WTC11 (cell line): ENCODE measurements around the gene CCL4. TPM values are rescaled to one million over a fixed set of nuclear protein-coding genes. Genes with fewer than 3 reads are reported as not detected.

ENCODE experiments used
- ATAC-seq: fragments of 200-7000 bp; cut with Tn5 transposase; 2 replicates; pipeline ENCODE4 v1.10.0; 2021; ENCODE audit warnings: mild to moderate bottlenecking, moderate library complexity
- CTCF ChIA-PET: fragments of 300-600 bp; sonication (Branson Sonifier 250); formaldehyde crosslinking; loops from one replicate; lab custom pipeline; 2021; ENCODE audit warnings: antibody characterized with exemption; lab: Charles Lee
- POLR2A ChIA-PET: fragments of 350-600 bp; sonication (Branson Sonifier 250); formaldehyde crosslinking; loops from one replicate; lab custom pipeline; 2021; ENCODE audit warnings: antibody characterized with exemption; lab: Charles Lee
- DNase-seq: peaks from one replicate; pipeline ENCODE4 v3.0.0; 2021; ENCODE audit warnings: low spot score
- H3K27ac Mint-ChIP-seq: 2 replicates; pipeline ENCODE4 v1.8.0; 2021; ENCODE audit warnings: mixed read lengths
- H3K27me3 Mint-ChIP-seq: 2 replicates; pipeline ENCODE4 v1.8.0; 2021; ENCODE audit warnings: low read depth, mild to moderate bottlenecking, moderate library complexity, mixed read lengths
- H3K36me3 Mint-ChIP-seq: 2 replicates; pipeline ENCODE4 v1.8.0; 2021; ENCODE audit warnings: mixed read lengths
- H3K4me1 Mint-ChIP-seq: 2 replicates; pipeline ENCODE4 v1.8.0; 2022; ENCODE audit warnings: mixed read lengths
- H3K4me3 Mint-ChIP-seq: 2 replicates; pipeline ENCODE4 v1.8.0; 2021; ENCODE audit warnings: mild to moderate bottlenecking, moderate library complexity, mixed read lengths
- H3K9me3 Mint-ChIP-seq: 2 replicates; pipeline ENCODE4 v1.8.0; 2021; ENCODE audit warnings: mixed read lengths
- AR ChIP-seq: fragments of 250-450 bp; sonication (Bioruptor Pico); IDR thresholded peaks from 2 replicates; pipeline ENCODE4 v1.9.0; 2021; ENCODE audit warnings: mild to moderate bottlenecking
- ATF3 ChIP-seq: sonication (generic); formaldehyde crosslinking; conservative IDR thresholded peaks from 2 replicates; pipeline ENCODE4 v1.8.1; 2022; ENCODE audit warnings: mild to moderate bottlenecking, missing genetic modification reagents
- CREM ChIP-seq: sonication (generic); formaldehyde crosslinking; IDR thresholded peaks from 2 replicates; pipeline ENCODE4 v1.8.1; 2022; ENCODE audit warnings: mild to moderate bottlenecking, missing genetic modification reagents, moderate library complexity
- E2F5 ChIP-seq: sonication (generic); formaldehyde crosslinking; IDR thresholded peaks from 2 replicates; pipeline ENCODE4 v1.8.1; 2022; ENCODE audit warnings: mild to moderate bottlenecking, moderate library complexity, missing genetic modification reagents
- FOXK1 ChIP-seq: sonication (generic); formaldehyde crosslinking; IDR thresholded peaks from 2 replicates; pipeline ENCODE4 v1.8.0; 2022; ENCODE audit warnings: mild to moderate bottlenecking, moderate library complexity, missing genetic modification reagents
- GABPB1 ChIP-seq: sonication (generic); formaldehyde crosslinking; IDR thresholded peaks from 2 replicates; pipeline ENCODE4 v1.8.1; 2023; ENCODE audit warnings: mild to moderate bottlenecking, missing genetic modification reagents
- IRF2 ChIP-seq: sonication (generic); formaldehyde crosslinking; IDR thresholded peaks from 2 replicates; pipeline ENCODE4 v1.8.0; 2022; ENCODE audit warnings: low read depth, missing genetic modification reagents, borderline replicate concordance
- MLX ChIP-seq: sonication (generic); formaldehyde crosslinking; IDR thresholded peaks from 2 replicates; pipeline ENCODE4 v1.8.1; 2023; ENCODE audit warnings: mild to moderate bottlenecking, missing genetic modification reagents, moderate library complexity
- NFYB ChIP-seq: sonication (generic); formaldehyde crosslinking; conservative IDR thresholded peaks from 2 replicates; pipeline ENCODE4 v1.8.0; 2022; ENCODE audit warnings: low read depth, missing genetic modification reagents
- NR1H2 ChIP-seq: sonication (generic); formaldehyde crosslinking; IDR thresholded peaks from 2 replicates; pipeline ENCODE4 v1.9.0; 2021; ENCODE audit warnings: mild to moderate bottlenecking, moderate library complexity, missing genetic modification reagents
- NR2C2 ChIP-seq: sonication (generic); formaldehyde crosslinking; IDR thresholded peaks from 2 replicates; pipeline ENCODE4 v1.8.0; 2022; ENCODE audit warnings: mild to moderate bottlenecking, missing genetic modification reagents
- NR3C1 ChIP-seq: sonication (generic); formaldehyde crosslinking; conservative IDR thresholded peaks from 2 replicates; pipeline ENCODE4 v1.8.1; 2023; ENCODE audit warnings: low read depth, mild to moderate bottlenecking, missing genetic modification reagents
- PRRX2 ChIP-seq: fragments of 250-450 bp; sonication (Bioruptor Pico); IDR thresholded peaks from 2 replicates; pipeline ENCODE4 v1.8.0; 2021; ENCODE audit warnings: mild to moderate bottlenecking
- STAT6 ChIP-seq: sonication (generic); formaldehyde crosslinking; conservative IDR thresholded peaks from 2 replicates; pipeline ENCODE4 v1.8.1; 2023; ENCODE audit warnings: mild to moderate bottlenecking, low read depth, missing genetic modification reagents, moderate library complexity
- TEAD4 ChIP-seq: sonication (generic); formaldehyde crosslinking; IDR thresholded peaks from 2 replicates; pipeline ENCODE4 v1.8.0; 2022; ENCODE audit warnings: mild to moderate bottlenecking, missing genetic modification reagents
- USF2 ChIP-seq: sonication (generic); formaldehyde crosslinking; IDR thresholded peaks from 2 replicates; pipeline ENCODE4 v1.8.1; 2023; ENCODE audit warnings: mild to moderate bottlenecking, missing genetic modification reagents, moderate library complexity
- ZNF263 ChIP-seq: sonication (generic); formaldehyde crosslinking; IDR thresholded peaks from 2 replicates; pipeline ENCODE4 v1.8.1; 2022; ENCODE audit warnings: low read depth, mild to moderate bottlenecking, moderate library complexity, missing genetic modification reagents
- ZNF281 ChIP-seq: sonication (generic); formaldehyde crosslinking; IDR thresholded peaks from 2 replicates; pipeline ENCODE4 v1.8.0; 2023; ENCODE audit warnings: mild to moderate bottlenecking, missing genetic modification reagents
- total RNA-seq: library from RNA; stranded (reverse); gene quantifications from 3 replicates; pipeline ENCODE4 v1.2.3, GENCODE V29; 2021

CCL4 gene
- total RNA-seq, 1 experiment from 2014 or later, result 0.48 TPM

GRCh38 chr17:36151891-36152638, 48.4 kb downstream of the CCL4 start:
- no peak for TF ChIP-seq STAT6 (CRISPR knock-in tag)
- no peak for TF ChIP-seq NR1H2 (CRISPR knock-in tag)
- TF ChIP-seq ZNF263 (CRISPR knock-in tag), result no peak
- TF ChIP-seq GABPB1 (CRISPR knock-in tag), result no peak
- no peak for TF ChIP-seq ZNF281 (CRISPR knock-in tag)
- TF ChIP-seq PRRX2 (CRISPR knock-in tag), result no peak
- TF ChIP-seq USF2 (CRISPR knock-in tag), result no peak
- no peak for TF ChIP-seq FOXK1 (CRISPR knock-in tag)
- TF ChIP-seq TEAD4 (CRISPR knock-in tag), result no peak
- no peak for TF ChIP-seq CREM (CRISPR knock-in tag)
- TF ChIP-seq NFYB (CRISPR knock-in tag), result no peak
- TF ChIP-seq ATF3 (CRISPR knock-in tag), result no peak
- no peak for TF ChIP-seq IRF2 (CRISPR knock-in tag)
- Mint-ChIP-seq H3K4me1 (peaks cover 9% of the 10 kb centered on the region), H3K27ac (no peak overlapping the region), H3K9me3 (no peaks in the 10 kb centered on the region), H3K4me3 (no peak overlapping the region), H3K27me3 (no peaks in the 10 kb centered on the region), H3K36me3 (no peaks in the 10 kb centered on the region)
- ChIA-PET POLR2A (no interaction called here), CTCF (interaction anchor here (0.9 to 6.7 kb wide), 4 partner anchors 176 to 331 kb away, joined by 3 to 78 read pairs (median 4); no protein-coding TSS in a partner anchor)
- DNase-seq, result no peak
- no peak for ATAC-seq

GRCh38 chr17:36152639-36153120, 49.1 kb downstream of the CCL4 start:
- no peak for TF ChIP-seq AR (CRISPR knock-in tag)
- TF ChIP-seq E2F5 (CRISPR knock-in tag), result no peak
- no peak for TF ChIP-seq MLX
- TF ChIP-seq NR3C1 (CRISPR knock-in tag), result no peak
- TF ChIP-seq NR2C2 (CRISPR knock-in tag), result no peak
- DNase-seq (no peak), ATAC-seq (no peak)
- Mint-ChIP-seq H3K4me3 (no peak overlapping the region), H3K4me1 (peaks cover 9% of the 10 kb centered on the region), H3K27me3 (no peaks in the 10 kb centered on the region), H3K27ac (no peak overlapping the region), H3K36me3 (no peaks in the 10 kb centered on the region), H3K9me3 (no peaks in the 10 kb centered on the region)
- ChIA-PET POLR2A (no interaction called here), CTCF (interaction anchor here (0.9 to 1.2 kb wide), 3 partner anchors 177 to 331 kb away, joined by 3 to 6 read pairs (median 3); no protein-coding TSS in a partner anchor)
